Activated naive CD4-positive, alpha-beta T cell treated with anti-CD3 and anti-CD28 coated beads, Interleukin-2, amount 50 U/mL, for 72 hours (primary cell): ENCODE data around the gene TBKBP1. TPM values are rescaled to one million over a fixed set of nuclear protein-coding genes. Genes with fewer than 3 reads are reported as not detected.
A peak's percentile ranks its signal among the peaks of the same experiment; 100 is the strongest.

Experiments used
- ATAC-seq, 2 donors: fragments of 150-1000 bp; cut with Tn5 transposase; 2 replicates each; pipeline ENCODE4 v1.10.0; 2021; ENCODE audit warnings: mild to moderate bottlenecking in 2 of 2, moderate library complexity in 2 of 2
- DNase-seq, 2 donors: peaks; one replicate each; pipeline ENCODE4 v3.0.0; 2021 to 2022; ENCODE audit warnings: low spot score in 2 of 2
- H3K27ac Mint-ChIP-seq, 2 donors: one replicate each; pipeline ENCODE4 v1.8.0; 2022; ENCODE audit warnings: mild to moderate bottlenecking in 2 of 2, mixed read lengths in 2 of 2
- H3K36me3 Mint-ChIP-seq, 2 donors: one replicate each; pipeline ENCODE4 v1.8.0; 2022; ENCODE audit warnings: mixed read lengths in 2 of 2
- H3K9me3 Mint-ChIP-seq, 2 donors: one replicate each; pipeline ENCODE4 v1.8.0; 2022; ENCODE audit warnings: mixed read lengths in 2 of 2
- total RNA-seq, 2 donors: library from RNA; stranded (reverse); gene quantifications; one replicate each; pipeline ENCODE4 v1.2.3, GENCODE V29; 2022

TBKBP1 gene
- total RNA-seq, 2 donors from 2014 or later: 15.4 to 21.4 TPM

GRCh38 chr17:47717261-47717697 is 23.3 kb downstream of the TBKBP1 start:
- H3K36me3 Mint-ChIP-seq: no peaks in the 10 kb centered on the region
- H3K27ac Mint-ChIP-seq: peak overlapping the region; percentile 100
- DNase-seq (peak in 1 of 2 donors; percentile 46), ATAC-seq (no peak)
- no peaks in the 10 kb centered on the region for H3K9me3 Mint-ChIP-seq

- peak in 1 of 2 donors; percentile 72 for DNase-seq
These were observed 24.1 kb downstream of the TBKBP1 start for GRCh38 chr17:47717979-47718621.

GRCh38 chr17:47718634-47719405 is 24.9 kb downstream of the TBKBP1 start:
- no peak for ATAC-seq
- DNase-seq: no peak
- Mint-ChIP-seq H3K27ac (peak overlapping the region; percentile 100), H3K9me3 (no peaks in the 10 kb centered on the region), H3K36me3 (no peaks in the 10 kb centered on the region)

More at GRCh38 chr17:47717979-47718621, 24.1 kb downstream of the TBKBP1 start:
- ATAC-seq: peak; percentile 5 to 7
- no peaks in the 10 kb centered on the region for H3K36me3 Mint-ChIP-seq
- H3K9me3 Mint-ChIP-seq: no peaks in the 10 kb centered on the region
- peak overlapping the region; percentile 100 for H3K27ac Mint-ChIP-seq

- Mint-ChIP-seq H3K36me3 (no peaks in the 10 kb centered on the region), H3K27ac (peak overlapping the region; percentile 100), H3K9me3 (no peaks in the 10 kb centered on the region)
- DNase-seq (peak; percentile 82 to 87), ATAC-seq (peak; percentile 44 to 61)
These were observed 25.6 kb downstream of the TBKBP1 start for GRCh38 chr17:47719411-47720152.

GRCh38 chr17:47720196-47720595 is 26.2 kb downstream of the TBKBP1 start:
- H3K9me3 Mint-ChIP-seq: no peaks in the 10 kb centered on the region
- ATAC-seq (peak; percentile 2 to 35), DNase-seq (peak in 1 of 2 donors; percentile 84)
- H3K27ac Mint-ChIP-seq: peak overlapping the region; percentile 100
- no peaks in the 10 kb centered on the region for H3K36me3 Mint-ChIP-seq

- ATAC-seq (peak; percentile 64 to 77), DNase-seq (peak; percentile 96 to 98)
- H3K36me3 Mint-ChIP-seq: no peaks in the 10 kb centered on the region
- H3K9me3 Mint-ChIP-seq: no peaks in the 10 kb centered on the region
- peak overlapping the region; percentile 100 for H3K27ac Mint-ChIP-seq
These were observed 27.0 kb downstream of the TBKBP1 start for GRCh38 chr17:47720754-47721533.

GRCh38 chr17:47721725-47722124 is 27.8 kb downstream of the TBKBP1 start:
- Mint-ChIP-seq H3K36me3 (no peaks in the 10 kb centered on the region), H3K9me3 (no peaks in the 10 kb centered on the region), H3K27ac (peak overlapping the region; percentile 100)
- DNase-seq (no peak), ATAC-seq (no peak)

- Mint-ChIP-seq H3K36me3 (no peaks in the 10 kb centered on the region), H3K27ac (peak overlapping the region; percentile 83 to 100), H3K9me3 (no peaks in the 10 kb centered on the region)
- ATAC-seq: no peak
- no peak for DNase-seq
These were observed 30.7 kb downstream of the TBKBP1 start for GRCh38 chr17:47724705-47725104.

- H3K36me3 Mint-ChIP-seq: no peaks in the 10 kb centered on the region
- no peak for ATAC-seq
- H3K9me3 Mint-ChIP-seq: no peaks in the 10 kb centered on the region
- DNase-seq: no peak
- H3K27ac Mint-ChIP-seq: peak overlapping the region; percentile 85 to 100
These were observed 31.6 kb downstream of the TBKBP1 start for GRCh38 chr17:47725446-47726111.

GRCh38 chr17:47726796-47727703 is 33.1 kb downstream of the TBKBP1 start:
- no peaks in the 10 kb centered on the region for H3K36me3 Mint-ChIP-seq
- H3K27ac Mint-ChIP-seq: peak overlapping the region; percentile 56 to 100
- no peaks in the 10 kb centered on the region for H3K9me3 Mint-ChIP-seq
- DNase-seq: peak in 1 of 2 donors; percentile 44
- no peak for ATAC-seq

- peak in 1 of 2 donors; percentile 44 for DNase-seq
- H3K36me3 Mint-ChIP-seq: no peaks in the 10 kb centered on the region
These were observed 33.7 kb downstream of the TBKBP1 start for GRCh38 chr17:47727704-47728036.

GRCh38 chr17:47728214-47728877 is 34.4 kb downstream of the TBKBP1 start:
- peak in 1 of 2 donors; percentile 31 for DNase-seq
- ATAC-seq: no peak

More at GRCh38 chr17:47727704-47728036, 33.7 kb downstream of the TBKBP1 start:
- Mint-ChIP-seq H3K9me3 (no peaks in the 10 kb centered on the region), H3K27ac (peak overlapping the region in 1 of 2 donors; percentile 100)
- no peak for ATAC-seq

GRCh38 chr17:47729476-47729875 is 35.5 kb downstream of the TBKBP1 start:
- Mint-ChIP-seq H3K36me3 (peaks cover 9% of the 10 kb centered on the region in 2 donors), H3K9me3 (no peaks in the 10 kb centered on the region), H3K27ac (peak overlapping the region; percentile 59 to 91)
- DNase-seq (peak in 1 of 2 donors; percentile 42), ATAC-seq (peak; percentile 4 to 27)

More at GRCh38 chr17:47728214-47728877, 34.4 kb downstream of the TBKBP1 start:
- Mint-ChIP-seq H3K9me3 (no peaks in the 10 kb centered on the region), H3K36me3 (no peaks in the 10 kb centered on the region), H3K27ac (peak overlapping the region; percentile 19 to 100)

- no peaks in the 10 kb centered on the region for H3K9me3 Mint-ChIP-seq
- DNase-seq: peak in 1 of 2 donors; percentile 49
- peak overlapping the region; percentile 47 to 55 for H3K27ac Mint-ChIP-seq
- ATAC-seq: no peak
- peaks cover 20 to 21% of the 10 kb centered on the region in 2 donors for H3K36me3 Mint-ChIP-seq
These were observed 36.7 kb downstream of the TBKBP1 start for GRCh38 chr17:47730681-47731080.
